HCT116 (cell line): ENCODE data around the gene RMDN2.

Source experiments
- CEBPB ChIP-seq: IDR thresholded peaks from 2 replicates; pipeline ENCODE4 v1.6.1; 2012; ENCODE audit warnings: low read depth
- EZH2 ChIP-seq: fragments of 200-600 bp; sonication (generic); IDR thresholded peaks from 2 replicates; pipeline ENCODE4 v1.6.1; 2017; ENCODE audit warnings: antibody characterized with exemption, mixed run types
- EZH2phosphoT487 ChIP-seq: fragments of 200-600 bp; IDR thresholded peaks from 2 replicates; pipeline ENCODE4 v1.6.1; 2018; ENCODE audit warnings: antibody characterized with exemption, borderline replicate concordance
- FOSL1 ChIP-seq: IDR thresholded peaks from 2 replicates; pipeline ENCODE4 v1.6.1; 2012; ENCODE audit warnings: low read depth
- POLR2A ChIP-seq: IDR thresholded peaks from 2 replicates; pipeline ENCODE4 v1.7.0; 2011; ENCODE audit warnings: borderline replicate concordance; ENCODE audit not compliant: insufficient read depth, insufficient read length; ENCODE audit errors: extremely low read depth
- POLR2AphosphoS5 ChIP-seq: IDR thresholded peaks from 2 replicates; pipeline ENCODE4 v1.6.1; 2011; ENCODE audit warnings: mild to moderate bottlenecking, low read depth, low read length, moderate library complexity
- RAD21 ChIP-seq: IDR thresholded peaks from 2 replicates; pipeline ENCODE4 v1.6.1; 2012; ENCODE audit warnings: low read depth, mild to moderate bottlenecking
- REST ChIP-seq: IDR thresholded peaks from 2 replicates; pipeline ENCODE4 v1.6.1; 2012; ENCODE audit warnings: low read depth
- SRF ChIP-seq: IDR thresholded peaks from 2 replicates; pipeline ENCODE4 v1.6.1; 2012; ENCODE audit warnings: low read depth
- ZNF274 ChIP-seq: fragments of 200-500 bp; sonication (Bioruptor generic); IDR thresholded peaks from 2 replicates; pipeline ENCODE4 v1.6.1; 2014; ENCODE audit warnings: mild to moderate bottlenecking, low read depth, low read length, inconsistent platforms
- TF ChIP-seq, protein P1 (sequence below), 3 experiments: fragments of 200-600 bp in 1 of 3; sonication (generic) in 1 of 3; IDR thresholded peaks in 2 of 3; conservative IDR thresholded peaks in 1 of 3; 2 replicates each; pipeline ENCODE4 v1.5.1; 2012 to 2017; ENCODE audit warnings: low read depth in 2 of 3, low read length in 2 of 3, antibody characterized with exemption in 1 of 3, borderline replicate concordance in 1 of 3, control low read depth in 1 of 3, mild to moderate bottlenecking in 1 of 3, mixed read lengths in 1 of 3, mixed run types in 1 of 3, moderate library complexity in 1 of 3; ENCODE audit not compliant: insufficient read depth in 1 of 3

GRCh38 chr2:38010995-38011394, 85.9 kb downstream of the RMDN2 start:
- TF ChIP-seq POLR2AphosphoS5 (no peak), POLR2A (no peak), REST (no peak), EZH2 (no peak), CEBPB (no peak), ZNF274 (no peak), RAD21 (no peak), SRF (no peak), EZH2phosphoT487 (no peak), FOSL1 (no peak)
- TF ChIP-seq, protein P1, sequence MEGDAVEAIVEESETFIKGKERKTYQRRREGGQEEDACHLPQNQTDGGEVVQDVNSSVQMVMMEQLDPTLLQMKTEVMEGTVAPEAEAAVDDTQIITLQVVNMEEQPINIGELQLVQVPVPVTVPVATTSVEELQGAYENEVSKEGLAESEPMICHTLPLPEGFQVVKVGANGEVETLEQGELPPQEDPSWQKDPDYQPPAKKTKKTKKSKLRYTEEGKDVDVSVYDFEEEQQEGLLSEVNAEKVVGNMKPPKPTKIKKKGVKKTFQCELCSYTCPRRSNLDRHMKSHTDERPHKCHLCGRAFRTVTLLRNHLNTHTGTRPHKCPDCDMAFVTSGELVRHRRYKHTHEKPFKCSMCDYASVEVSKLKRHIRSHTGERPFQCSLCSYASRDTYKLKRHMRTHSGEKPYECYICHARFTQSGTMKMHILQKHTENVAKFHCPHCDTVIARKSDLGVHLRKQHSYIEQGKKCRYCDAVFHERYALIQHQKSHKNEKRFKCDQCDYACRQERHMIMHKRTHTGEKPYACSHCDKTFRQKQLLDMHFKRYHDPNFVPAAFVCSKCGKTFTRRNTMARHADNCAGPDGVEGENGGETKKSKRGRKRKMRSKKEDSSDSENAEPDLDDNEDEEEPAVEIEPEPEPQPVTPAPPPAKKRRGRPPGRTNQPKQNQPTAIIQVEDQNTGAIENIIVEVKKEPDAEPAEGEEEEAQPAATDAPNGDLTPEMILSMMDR (IDR thresholded peaks at IDR 0.05 in 2 of 3, conservative IDR thresholded peaks at IDR 0.05 in 1 of 3; ENCODE audit: borderline replicate concordance in 1 of 3, insufficient read depth in 1 of 3, low read depth in 2 of 3, low read length in 2 of 3) = no peak
